Heart right ventricle (tissue), 16 donors: ENCODE measurements around the gene AGPAT2. TPM values are rescaled to one million over a fixed set of nuclear protein-coding genes. Genes with fewer than 3 reads are reported as not detected.

Experiments used
- ATAC-seq, 8 donors: fragments of 200-7000 bp; cut with Tn5 transposase; one replicate each; pipeline ENCODE4 v1.9.1; 2020; ENCODE audit warnings: mild to moderate bottlenecking in 8 of 8, moderate library complexity in 8 of 8, moderate number of reproducible peaks in 1 of 8
- DNase-seq, 2 donors: peaks; one replicate each; pipeline ENCODE4 v3.0.0-alpha.2; 2020
- H3K27ac ChIP-seq, 10 donors: fragments of 200-600 bp; sonication (generic) in 2 of 10; one replicate each; pipeline versions ENCODE4 v1.5.0 to v1.8.0; 2020 to 2022; ENCODE audit warnings: mild to moderate bottlenecking in 3 of 10
- H3K27me3 ChIP-seq, 7 donors: fragments of 200-600 bp; one replicate each; pipeline ENCODE4 v1.8.0; 2021 to 2022; ENCODE audit warnings: mild to moderate bottlenecking in 2 of 7
- H3K36me3 ChIP-seq, 9 donors: fragments of 200-600 bp; sonication (generic) in 1 of 9; one replicate each; pipeline versions ENCODE4 v1.5.0 to v1.8.0; 2020 to 2022; ENCODE audit warnings: mild to moderate bottlenecking in 2 of 9
- H3K4me1 ChIP-seq, 9 donors: fragments of 200-600 bp; sonication (generic) in 1 of 9; one replicate each; pipeline versions ENCODE4 v1.5.0 to v1.8.0; 2020 to 2022; ENCODE audit warnings: mild to moderate bottlenecking in 4 of 9
- H3K4me3 ChIP-seq, 10 donors: fragments of 200-600 bp; sonication (generic) in 2 of 10; one replicate each; pipeline versions ENCODE4 v1.5.0 to v1.8.0; 2020 to 2022; ENCODE audit warnings: mild to moderate bottlenecking in 7 of 10, moderate library complexity in 2 of 10
- H3K9me3 ChIP-seq, 11 donors: fragments of 200-600 bp in 10 of 11; sonication (generic) in 2 of 11; one replicate each; pipeline versions ENCODE4 v1.5.0 to v1.8.0; 2013 to 2022; ENCODE audit warnings: mild to moderate bottlenecking in 2 of 11, control low read depth in 1 of 11, moderate library complexity in 1 of 11
- CTCF ChIP-seq, 9 donors: fragments of 200-600 bp; sonication (generic) in 2 of 9; IDR thresholded peaks; one replicate each; pipeline versions ENCODE4 v1.5.0 to v1.8.0; 2021 to 2022; ENCODE audit warnings: antibody characterized with exemption in 9 of 9, mild to moderate bottlenecking in 5 of 9, moderate library complexity in 1 of 9
- WGBS, 2 donors: extraction: QIAGEN DNeasy Blood & Tissue Kit; methylation state at CpG; one replicate each; pipeline ENCODE4 v1.1.7; 2013; ENCODE audit warnings: inconsistent platforms in 1 of 2; 5-methylcytosine and 5-hydroxymethylcytosine counted together
- intact Hi-C, 10 donors: fragments of 100-400 bp; cut with DNase I; formaldehyde crosslinking; loops; one replicate each; pipeline versions ENCODE4 v1.11.1 to v1.14.2; 2022
- polyA plus RNA-seq, 2 donors: library from polyadenylated mRNA; stranded (reverse); fragments of 200-250 nt; gene quantifications; one replicate each; pipeline ENCODE4 v1.2.3, GENCODE V29; 2013
- total RNA-seq, 10 donors: library from RNA; stranded (reverse); fragmentation: NEBNext Ultra II Directional in 3 of 10; extraction: Animal tissue kit (Norgen Biotek cat#: 25700) in 3 of 10; gene quantifications; one replicate each; pipeline versions ENCODE4 v1.2.1 to v1.2.4, GENCODE V29; 2021 to 2023
- donor health status: Arrhythmogenic right ventricular cardiomyopathy.
- donor health status: ischemic (EF 13 %, LVEDD 7.1; RV severe dilation, severe dysfunction).
- donor health status: healthy with polysubstance abuse.
- donor health status: DM: no; HTN: yes; CAD: no.
- donor health status: DM: no; HTN: no; CAD: no.
- donor health status: ischemic (EF 25% LVEDD 6.9; RV normal size, moderate dysfunction).
- donor health status: ischemic (EF 25% LVEDD 5.7; RV mildly dilated, moderate dysfunction).
- donor health status: healthy.
- donor health status: DM: yes; HTN: yes; CAD: no.
- donor health status: Ischemic cardiomyopathy.
- donor health status: ischemic (EF 35%, LVEDD 5.7; RV mildly dilated, moderate dysfunction).
- donor health status: nonischemic (EF 11% LVEDD 7.7; RV severe dilation, severe dysfunction).
- donor health status: DM: yes; HTN: yes; CAD: no.
- donor health status: PGD.
- donor health status: ischemic (EF 29% LVEDD 5.4; RV normal size, mild dysfunction).
- donor health status: nonischemic (EF 23%, LVEDD 6.1; RV moderate dilation, normal function).

Gene AGPAT2
- total and polyA plus RNA-seq, 12 donors, result 48.1 to 195 (median 61.5) TPM

GRCh38 chr9:136650021-136650420 is 37.2 kb downstream of the AGPAT2 start:
- Histone ChIP-seq H3K4me3 (no peak overlapping the region), H3K4me1 (peaks cover 11 to 67% (median 48%) of the 10 kb centered on the region in 9 donors), H3K27ac (peak overlapping the region in 9 of 10 donors; percentile 86 to 97 (median 95)), H3K27me3 (peaks cover 0 to 41% (median 0%) of the 10 kb centered on the region in 7 donors), H3K36me3 (no peaks in the 10 kb centered on the region), H3K9me3 (no peaks in the 10 kb centered on the region)
- intact Hi-C loops, result no loop called here
- DNase-seq (no peak), ATAC-seq (no peak)
- WGBS, 2 donors, result 95 to 96% methylated on average over 8 of the region's 8 CpGs
- TF ChIP-seq CTCF (IDR thresholded peaks at IDR 0.05), result no peak

GRCh38 chr9:136648751-136649150 is 38.5 kb downstream of the AGPAT2 start:
- intact Hi-C loops, result loop anchor here in 1 of 10 donors (10.0 kb wide), 1 partner anchor 46 kb away; no protein-coding TSS in a partner anchor
- peak in 6 of 8 donors; percentile 1 to 48 (median 20) for ATAC-seq
- H3K27me3 ChIP-seq, result peaks cover 0 to 44% (median 0%) of the 10 kb centered on the region in 7 donors
- peaks cover 16 to 68% (median 51%) of the 10 kb centered on the region in 9 donors for H3K4me1 ChIP-seq
- 39 to 49% methylated on average over 16 of the region's 16 CpGs for WGBS, 2 donors
- no peaks in the 10 kb centered on the region for H3K36me3 ChIP-seq
- no peaks in the 10 kb centered on the region for H3K9me3 ChIP-seq
- peak; percentile 84 to 88 for DNase-seq
- peak overlapping the region; percentile 90 to 97 (median 95) for H3K27ac ChIP-seq
- no peak for TF ChIP-seq CTCF (IDR thresholded peaks at IDR 0.05)
- peak overlapping the region in 7 of 10 donors; percentile 16 to 66 (median 29) for H3K4me3 ChIP-seq

- ATAC-seq (no peak), DNase-seq (peak; percentile 14 to 26)
- Histone ChIP-seq H3K4me3 (peak overlapping the region; percentile 24 to 66 (median 54)), H3K27ac (peak overlapping the region; percentile 90 to 97 (median 95)), H3K9me3 (no peaks in the 10 kb centered on the region), H3K36me3 (no peaks in the 10 kb centered on the region), H3K27me3 (peaks cover 0 to 43% (median 0%) of the 10 kb centered on the region in 7 donors), H3K4me1 (peaks cover 16 to 74% (median 46%) of the 10 kb centered on the region in 9 donors)
- WGBS, 2 donors, result 63 to 65% methylated on average over 29 of the region's 29 CpGs
- intact Hi-C loops, result loop anchor here in 2 of 10 donors (1.0 to 10.0 kb wide), 3 partner anchors 9 to 48 kb away; partner anchors contain the start of gene EGFL7 (in 1 of the 2)
- no peak for TF ChIP-seq CTCF (IDR thresholded peaks at IDR 0.05)
Measured at GRCh38 chr9:136646827-136647711, 40.2 kb downstream of the AGPAT2 start.
